HCT116 (cell line): ENCODE measurements around the gene COMMD4. TPM values are rescaled to one million over a fixed set of nuclear protein-coding genes. Genes with fewer than 3 reads are reported as not detected.
A peak's percentile ranks its signal among the peaks of the same experiment; 100 is the strongest.

Experiments used
- ATAC-seq: fragments of 200-7000 bp; cut with Tn5 transposase; 2 replicates; pipeline ENCODE4 v1.9.1; 2020; ENCODE audit warnings: mild to moderate bottlenecking, moderate library complexity
- BruUV-seq: library from RNA; stranded (reverse); fragments of 400-500 nt; replicated peaks from 2 replicates; lab custom pipeline; 2021; lab: Mats Ljungman, UMichigan
- CTCF ChIA-PET: fragments of 300-600 bp; sonication (Branson Sonifier 250); formaldehyde crosslinking; loops from one replicate; lab custom pipeline; 2021; ENCODE audit warnings: antibody characterized with exemption; lab: Charles Lee
- POLR2A ChIA-PET: fragments of 300-600, 350-600 bp; sonication (Branson Sonifier 250); formaldehyde crosslinking; loops from one replicate; lab custom pipeline; 2021; ENCODE audit warnings: antibody characterized with exemption; lab: Charles Lee
- RAD21 ChIA-PET, 2 experiments: fragments of 300-600 bp; sonication (Branson Sonifier 250); formaldehyde crosslinking; loops; one replicate each; lab custom pipeline; 2023; ENCODE audit warnings: low total read pairs in 2 of 2; ENCODE audit not compliant: uncharacterized antibody in 2 of 2, unreplicated experiment in 2 of 2, low non-redundant PET in 1 of 2; lab: Charles Lee
- DNase-seq: peaks from one replicate; pipeline ENCODE4 v3.0.0-alpha.2; 2010; ENCODE audit warnings: low read depth, low spot score
- H2AFZ ChIP-seq: fragments of 200-600 bp; shearing (Covaris generic), sonication (generic); 2 replicates; pipeline ENCODE4 v1.6.1; 2017; ENCODE audit warnings: low read depth, mixed run types, mixed read lengths, antibody characterized with exemption, low read length; ENCODE audit not compliant: poor library complexity, severe bottlenecking
- H3K27ac ChIP-seq: 2 replicates; pipeline ENCODE4 v1.5.1; 2012; ENCODE audit warnings: low read depth, low read length
- H3K27me3 ChIP-seq: fragments of 200-600 bp; sonication (generic); 2 replicates; pipeline ENCODE4 v1.6.1; 2016; ENCODE audit warnings: mixed run types, low read length, mixed read lengths; ENCODE audit not compliant: insufficient read depth
- H3K36me3 ChIP-seq, 2 experiments: fragments of 200-500 bp in 1 of 2; fragments of 200-600 bp in 1 of 2; sonication (Bioruptor generic) in 1 of 2; sonication (generic) in 1 of 2; 2 replicates each; pipeline versions ENCODE4 v1.5.1 to v1.6.1; 2014 to 2016; ENCODE audit warnings: low read length in 2 of 2, inconsistent platforms in 1 of 2, mixed read lengths in 1 of 2, mixed run types in 1 of 2; ENCODE audit not compliant: insufficient read depth in 2 of 2, control insufficient read depth in 1 of 2
- H3K4me1 ChIP-seq, 2 experiments: fragments of 200-600 bp in 1 of 2; sonication (generic) in 1 of 2; 2 replicates each; pipeline versions ENCODE4 v1.5.1 to v1.6.1; 2012 to 2017; ENCODE audit warnings: low read length in 2 of 2, inconsistent platforms in 1 of 2, mild to moderate bottlenecking in 1 of 2, mixed read lengths in 1 of 2, mixed run types in 1 of 2, moderate library complexity in 1 of 2; ENCODE audit not compliant: insufficient read depth in 2 of 2, control insufficient read depth in 1 of 2
- H3K4me2 ChIP-seq: fragments of 200-600 bp; sonication (generic); 2 replicates; pipeline ENCODE4 v1.6.1; 2017; ENCODE audit warnings: mixed run types, low read length, mixed read lengths
- H3K4me3 ChIP-seq, 2 experiments: fragments of 200-600 bp in 1 of 2; sonication (generic) in 1 of 2; replicated peaks in 1 of 2; 2 replicates each; pipeline ENCODE4 v1.5.1; 2011 to 2016; ENCODE audit warnings: low read length in 2 of 2, control low read depth in 1 of 2, low read depth in 1 of 2, mild to moderate bottlenecking in 1 of 2, mixed read lengths in 1 of 2, mixed run types in 1 of 2
- H3K79me2 ChIP-seq: fragments of 200-600 bp; sonication (generic); 2 replicates; pipeline ENCODE4 v1.6.1; 2017; ENCODE audit warnings: mild to moderate bottlenecking, mixed run types, low read length, moderate library complexity, mixed read lengths; ENCODE audit not compliant: insufficient read depth
- H3K9ac ChIP-seq: fragments of 200-600 bp; sonication (generic); 2 replicates; pipeline ENCODE4 v1.6.1; 2016; ENCODE audit warnings: low read length, mixed read lengths
- H3K9me2 ChIP-seq: fragments of 200-600 bp; sonication (generic), shearing (Covaris generic); 2 replicates; pipeline ENCODE4 v1.6.1; 2017; ENCODE audit warnings: mixed run types, mild to moderate bottlenecking, moderate library complexity; ENCODE audit not compliant: insufficient read depth
- H3K9me3 ChIP-seq, 2 experiments: fragments of 200-500 bp in 1 of 2; fragments of 200-600 bp in 1 of 2; sonication (Bioruptor generic) in 1 of 2; sonication (generic) in 1 of 2; 2 replicates each; pipeline ENCODE4 v1.6.1; 2014 to 2017; ENCODE audit warnings: low read length in 2 of 2, mixed read lengths in 2 of 2, inconsistent platforms in 1 of 2, low read depth in 1 of 2, mild to moderate bottlenecking in 1 of 2, mixed run types in 1 of 2, moderate library complexity in 1 of 2; ENCODE audit not compliant: control insufficient read depth in 1 of 2, insufficient read depth in 1 of 2
- H4K20me1 ChIP-seq: fragments of 200-600 bp; sonication (generic), shearing (Covaris generic); 2 replicates; pipeline ENCODE4 v1.6.1; 2017; ENCODE audit warnings: mixed run types, mild to moderate bottlenecking, moderate library complexity; ENCODE audit not compliant: insufficient read depth
- CBX3 ChIP-seq: IDR thresholded peaks from 2 replicates; pipeline ENCODE4 v1.6.1; 2012; ENCODE audit warnings: low read depth
- CEBPB ChIP-seq: IDR thresholded peaks from 2 replicates; pipeline ENCODE4 v1.6.1; 2012; ENCODE audit warnings: low read depth
- CTCF ChIP-seq, 3 experiments: fragments of 200-600 bp in 1 of 3; sonication (generic) in 1 of 3; IDR thresholded peaks in 2 of 3; conservative IDR thresholded peaks in 1 of 3; 2 replicates each; pipeline ENCODE4 v1.5.1; 2012 to 2017; ENCODE audit warnings: low read depth in 2 of 3, low read length in 2 of 3, antibody characterized with exemption in 1 of 3, borderline replicate concordance in 1 of 3, control low read depth in 1 of 3, mild to moderate bottlenecking in 1 of 3, mixed read lengths in 1 of 3, mixed run types in 1 of 3, moderate library complexity in 1 of 3; ENCODE audit not compliant: insufficient read depth in 1 of 3
- EGR1 ChIP-seq: IDR thresholded peaks from 2 replicates; pipeline ENCODE4 v1.6.1; 2012; ENCODE audit warnings: low read depth
- EZH2 ChIP-seq: fragments of 200-600 bp; sonication (generic); IDR thresholded peaks from 2 replicates; pipeline ENCODE4 v1.6.1; 2017; ENCODE audit warnings: antibody characterized with exemption, mixed run types
- EZH2phosphoT487 ChIP-seq: fragments of 200-600 bp; IDR thresholded peaks from 2 replicates; pipeline ENCODE4 v1.6.1; 2018; ENCODE audit warnings: antibody characterized with exemption, borderline replicate concordance
- FOSL1 ChIP-seq: IDR thresholded peaks from 2 replicates; pipeline ENCODE4 v1.6.1; 2012; ENCODE audit warnings: low read depth
- JUND ChIP-seq: IDR thresholded peaks from 2 replicates; pipeline ENCODE4 v1.6.1; 2012
- POLR2AphosphoS5 ChIP-seq: IDR thresholded peaks from 2 replicates; pipeline ENCODE4 v1.6.1; 2011; ENCODE audit warnings: mild to moderate bottlenecking, low read depth, low read length, moderate library complexity
- RAD21 ChIP-seq: IDR thresholded peaks from 2 replicates; pipeline ENCODE4 v1.6.1; 2012; ENCODE audit warnings: low read depth, mild to moderate bottlenecking
- SIN3A ChIP-seq: IDR thresholded peaks from 2 replicates; pipeline ENCODE4 v1.6.1; 2012; ENCODE audit warnings: low read depth
- SP1 ChIP-seq: IDR thresholded peaks from 2 replicates; pipeline ENCODE4 v1.6.1; 2012; ENCODE audit warnings: low read depth
- SRF ChIP-seq: IDR thresholded peaks from 2 replicates; pipeline ENCODE4 v1.6.1; 2012; ENCODE audit warnings: low read depth
- ZFX ChIP-seq: fragments of 450-650 bp; IDR thresholded peaks from 2 replicates; pipeline ENCODE4 v1.6.1; 2017
- intact Hi-C: fragments of 100-400 bp; cut with micrococcal nuclease; formaldehyde crosslinking; loops from 2 replicates; pipeline ENCODE4 v1.10.0; 2022
- total RNA-seq: library from RNA; stranded (reverse); gene quantifications from one replicate; pipeline ENCODE4 v1.2.1, GENCODE V29; 2021; ENCODE audit not compliant: unreplicated experiment
- TF ChIP-seq, protein P1 (sequence below): IDR thresholded peaks from 2 replicates; pipeline ENCODE4 v1.6.1; 2012
- TF ChIP-seq, protein P2 (sequence below): IDR thresholded peaks from 2 replicates; pipeline ENCODE4 v1.6.1; 2012; ENCODE audit warnings: low read depth
- TF ChIP-seq, protein P3 (sequence below): IDR thresholded peaks from 2 replicates; pipeline ENCODE4 v1.6.1; 2011; ENCODE audit warnings: mild to moderate bottlenecking, low read length, moderate library complexity; ENCODE audit not compliant: insufficient replicate concordance; ENCODE audit errors: extremely low read depth
- TF ChIP-seq, protein P4 (sequence below): IDR thresholded peaks from 2 replicates; pipeline ENCODE4 v1.6.1; 2012

The COMMD4 gene
- total RNA-seq, 1 experiment from 2014 or later: 141 TPM

DNA sequence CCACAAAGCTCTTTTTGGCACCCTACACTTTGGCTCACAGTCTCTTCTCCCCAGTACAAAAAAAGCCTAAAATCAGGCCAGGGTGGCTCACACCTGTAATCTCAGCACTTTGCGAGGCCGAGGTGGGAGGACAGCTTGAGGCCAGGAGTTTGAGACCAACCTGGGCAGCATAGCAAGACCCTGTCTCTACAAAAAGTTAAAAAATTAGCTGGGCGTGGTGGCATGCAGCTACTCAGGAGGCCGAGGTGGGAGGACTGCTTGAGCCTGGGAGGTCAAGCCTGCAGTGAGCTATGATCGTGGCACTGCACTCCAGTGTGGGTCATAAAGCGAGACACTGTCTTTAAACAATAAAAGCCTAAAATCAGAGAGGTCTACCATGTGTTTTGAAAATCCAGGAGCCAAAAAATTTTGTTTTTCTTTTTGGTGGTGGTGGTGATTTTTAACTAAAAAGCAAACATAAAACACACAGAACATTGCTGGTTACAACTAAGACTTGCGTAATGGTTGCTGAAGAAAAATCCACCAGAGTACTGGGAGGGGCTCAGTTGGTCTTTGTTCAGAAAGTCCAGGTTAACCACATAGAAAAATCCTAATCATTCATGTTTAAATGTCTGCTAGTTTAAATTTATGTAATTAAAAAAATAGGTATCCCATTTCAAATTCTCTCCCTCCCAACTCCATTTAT is 34.2 kb downstream of the COMMD4 start:
- Histone ChIP-seq H3K27ac (no peak overlapping the region), H3K9me2 (no peaks in the 10 kb centered on the region), H2AFZ (no peak overlapping the region), H3K4me2 (peak overlapping the region; percentile 80), H3K9me3 (no peaks in the 10 kb centered on the region), H3K9ac (0 out of 2 replicates have a peak overlapping the region, but pooled peaks have one; percentile 96), H3K36me3 (peaks cover 26 to 35% of the 10 kb centered on the region in 2 experiments), H3K4me3 (peak overlapping the region in 1 of 2 experiments; percentile 68; a peak in 3 of 4 replicates), H3K4me1 (peaks cover 11 to 23% of the 10 kb centered on the region in 2 experiments), H4K20me1 (no peaks in the 10 kb centered on the region), H3K79me2 (peaks cover 12% of the 10 kb centered on the region), H3K27me3 (no peaks in the 10 kb centered on the region)
- CTCF ChIA-PET: interaction anchor here (0.7 to 1.2 kb wide), 2 partner anchors 314 to 316 kb away, joined by 3 read pairs; no protein-coding TSS in a partner anchor
- BruUV-seq: no TSS peak
- intact Hi-C loops: loop anchor here (5.0 kb wide), 2 partner anchors 257 to 297 kb away; partner anchors contain the start of gene SNUPN
- ATAC-seq: no peak
- no peak for TF ChIP-seq SP1
- no peak for TF ChIP-seq RAD21
- TF ChIP-seq EGR1: no peak
- TF ChIP-seq EZH2phosphoT487: no peak
- no peak for TF ChIP-seq JUND
- no peak for TF ChIP-seq CTCF (IDR thresholded peaks at IDR 0.05 in 2 of 3, conservative IDR thresholded peaks at IDR 0.05 in 1 of 3; ENCODE audit: borderline replicate concordance in 1 of 3, insufficient read depth in 1 of 3, low read depth in 2 of 3, low read length in 2 of 3)
- no peak for TF ChIP-seq CBX3
- no peak for TF ChIP-seq SIN3A
- TF ChIP-seq, protein P1, sequence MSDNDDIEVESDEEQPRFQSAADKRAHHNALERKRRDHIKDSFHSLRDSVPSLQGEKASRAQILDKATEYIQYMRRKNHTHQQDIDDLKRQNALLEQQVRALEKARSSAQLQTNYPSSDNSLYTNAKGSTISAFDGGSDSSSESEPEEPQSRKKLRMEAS: no peak
- TF ChIP-seq ZFX: no peak
- TF ChIP-seq SRF: no peak
- TF ChIP-seq FOSL1: no peak
- no peak for TF ChIP-seq CEBPB
- TF ChIP-seq POLR2AphosphoS5: no peak
- TF ChIP-seq, protein P2, sequence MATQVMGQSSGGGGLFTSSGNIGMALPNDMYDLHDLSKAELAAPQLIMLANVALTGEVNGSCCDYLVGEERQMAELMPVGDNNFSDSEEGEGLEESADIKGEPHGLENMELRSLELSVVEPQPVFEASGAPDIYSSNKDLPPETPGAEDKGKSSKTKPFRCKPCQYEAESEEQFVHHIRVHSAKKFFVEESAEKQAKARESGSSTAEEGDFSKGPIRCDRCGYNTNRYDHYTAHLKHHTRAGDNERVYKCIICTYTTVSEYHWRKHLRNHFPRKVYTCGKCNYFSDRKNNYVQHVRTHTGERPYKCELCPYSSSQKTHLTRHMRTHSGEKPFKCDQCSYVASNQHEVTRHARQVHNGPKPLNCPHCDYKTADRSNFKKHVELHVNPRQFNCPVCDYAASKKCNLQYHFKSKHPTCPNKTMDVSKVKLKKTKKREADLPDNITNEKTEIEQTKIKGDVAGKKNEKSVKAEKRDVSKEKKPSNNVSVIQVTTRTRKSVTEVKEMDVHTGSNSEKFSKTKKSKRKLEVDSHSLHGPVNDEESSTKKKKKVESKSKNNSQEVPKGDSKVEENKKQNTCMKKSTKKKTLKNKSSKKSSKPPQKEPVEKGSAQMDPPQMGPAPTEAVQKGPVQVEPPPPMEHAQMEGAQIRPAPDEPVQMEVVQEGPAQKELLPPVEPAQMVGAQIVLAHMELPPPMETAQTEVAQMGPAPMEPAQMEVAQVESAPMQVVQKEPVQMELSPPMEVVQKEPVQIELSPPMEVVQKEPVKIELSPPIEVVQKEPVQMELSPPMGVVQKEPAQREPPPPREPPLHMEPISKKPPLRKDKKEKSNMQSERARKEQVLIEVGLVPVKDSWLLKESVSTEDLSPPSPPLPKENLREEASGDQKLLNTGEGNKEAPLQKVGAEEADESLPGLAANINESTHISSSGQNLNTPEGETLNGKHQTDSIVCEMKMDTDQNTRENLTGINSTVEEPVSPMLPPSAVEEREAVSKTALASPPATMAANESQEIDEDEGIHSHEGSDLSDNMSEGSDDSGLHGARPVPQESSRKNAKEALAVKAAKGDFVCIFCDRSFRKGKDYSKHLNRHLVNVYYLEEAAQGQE: no peak
- TF ChIP-seq, protein P3, sequence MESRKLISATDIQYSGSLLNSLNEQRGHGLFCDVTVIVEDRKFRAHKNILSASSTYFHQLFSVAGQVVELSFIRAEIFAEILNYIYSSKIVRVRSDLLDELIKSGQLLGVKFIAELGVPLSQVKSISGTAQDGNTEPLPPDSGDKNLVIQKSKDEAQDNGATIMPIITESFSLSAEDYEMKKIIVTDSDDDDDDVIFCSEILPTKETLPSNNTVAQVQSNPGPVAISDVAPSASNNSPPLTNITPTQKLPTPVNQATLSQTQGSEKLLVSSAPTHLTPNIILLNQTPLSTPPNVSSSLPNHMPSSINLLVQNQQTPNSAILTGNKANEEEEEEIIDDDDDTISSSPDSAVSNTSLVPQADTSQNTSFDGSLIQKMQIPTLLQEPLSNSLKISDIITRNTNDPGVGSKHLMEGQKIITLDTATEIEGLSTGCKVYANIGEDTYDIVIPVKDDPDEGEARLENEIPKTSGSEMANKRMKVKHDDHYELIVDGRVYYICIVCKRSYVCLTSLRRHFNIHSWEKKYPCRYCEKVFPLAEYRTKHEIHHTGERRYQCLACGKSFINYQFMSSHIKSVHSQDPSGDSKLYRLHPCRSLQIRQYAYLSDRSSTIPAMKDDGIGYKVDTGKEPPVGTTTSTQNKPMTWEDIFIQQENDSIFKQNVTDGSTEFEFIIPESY: no peak
- no peak for TF ChIP-seq EZH2
- TF ChIP-seq, protein P4, sequence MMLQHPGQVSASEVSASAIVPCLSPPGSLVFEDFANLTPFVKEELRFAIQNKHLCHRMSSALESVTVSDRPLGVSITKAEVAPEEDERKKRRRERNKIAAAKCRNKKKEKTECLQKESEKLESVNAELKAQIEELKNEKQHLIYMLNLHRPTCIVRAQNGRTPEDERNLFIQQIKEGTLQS: no peak
- POLR2A ChIA-PET: interaction anchor here (0.6 to 3.1 kb wide), 3 partner anchors 83 to 270 kb away, joined by 4 to 39 read pairs (median 5); partner anchors contain the start of genes IMP3, SIN3A and SNUPN
- no peak for DNase-seq
- RAD21 ChIA-PET: no interaction called here
